GM12878 (cell line): Measurements from ENCODE around the gene NFATC3. TPM values are rescaled to one million over a fixed set of nuclear protein-coding genes. Genes with fewer than 3 reads are reported as not detected.
"Not testable (repeated sequence)": the region's sequence is repeated elsewhere in the genome, so short reads cannot be mapped to it uniquely, and the experiment has no call there.

ENCODE experiments used
- ATAC-seq: fragments of 200-7000 bp; cut with Tn5 transposase; 3 replicates; pipeline ENCODE4 v1.9.1; 2020; ENCODE audit warnings: mild to moderate bottlenecking, moderate library complexity
- BruUV-seq: library from RNA; stranded (reverse); fragments of 400-500 nt; replicated peaks from 2 replicates; lab custom pipeline; 2021; lab: Mats Ljungman, UMichigan
- CTCF ChIA-PET: fragments of 300-600 bp; sonication (Branson Sonifier 250); formaldehyde crosslinking; extraction: SDS; loops from one replicate; lab custom pipeline; 2021; ENCODE audit warnings: inconsistent platforms; lab: Yijun Ruan, JAX
- POLR2A ChIA-PET: fragments of 350-600 bp; formaldehyde crosslinking; extraction: SDS; loops from one replicate; lab custom pipeline; 2021; ENCODE audit warnings: inconsistent platforms; lab: Charles Lee
- RAD21 ChIA-PET: fragments of 300-600 bp; sonication (Branson Sonifier 250); formaldehyde crosslinking; loops from one replicate; lab custom pipeline; 2023; ENCODE audit warnings: antibody characterized with exemption; ENCODE audit not compliant: unreplicated experiment; lab: Charles Lee
- SMC1A ChIA-PET: fragments of 300-600 bp; sonication (Branson Sonifier 250); formaldehyde crosslinking; loops from one replicate; lab custom pipeline; 2023; ENCODE audit not compliant: unreplicated experiment, uncharacterized antibody; lab: Charles Lee
- DNase-seq: peaks from one replicate; pipeline ENCODE4 v3.0.0-alpha.2; 2011; ENCODE audit warnings: low read depth, low spot score
- FAIRE-seq: peaks from 3 replicates; lab custom pipeline; 2011; peaks lifted over from hg19 to GRCh38; lab: Jason Lieb, UNC
- H2AFZ ChIP-seq: 2 replicates; pipeline ENCODE4 v1.6.0; 2011; ENCODE audit warnings: low read depth, low read length, control low read depth; ENCODE audit not compliant: control insufficient read depth
- H3K27ac ChIP-seq: 2 replicates; pipeline ENCODE4 v1.5.1; 2011; ENCODE audit warnings: control low read depth; ENCODE audit not compliant: control insufficient read depth, insufficient read depth
- H3K27me3 ChIP-seq, 2 experiments: replicated peaks in 1 of 2; 2 replicates each; pipeline versions ENCODE4 v1.6.0 to v1.6.1; 2011; ENCODE audit warnings: low read length in 1 of 2; ENCODE audit not compliant: control insufficient read depth in 2 of 2, insufficient read depth in 2 of 2
- H3K36me3 ChIP-seq, 2 experiments: 2 replicates each; pipeline ENCODE4 v1.5.1; 2011; ENCODE audit warnings: low read length in 1 of 2; ENCODE audit not compliant: control insufficient read depth in 2 of 2, insufficient read depth in 2 of 2
- H3K4me1 ChIP-seq: 2 replicates; pipeline ENCODE4 v1.6.1; 2011; ENCODE audit warnings: mild to moderate bottlenecking, low read length, moderate library complexity, mixed read lengths; ENCODE audit not compliant: control insufficient read depth, insufficient read depth
- H3K4me2 ChIP-seq: 2 replicates; pipeline ENCODE4 v1.6.0; 2011; ENCODE audit warnings: control low read depth; ENCODE audit not compliant: control insufficient read depth, insufficient read depth
- H3K4me3 ChIP-seq: fragments of 200-600 bp; sonication (generic); 2 replicates; pipeline ENCODE4 v1.5.1; 2016
- H3K79me2 ChIP-seq: 2 replicates; pipeline ENCODE4 v1.6.0; 2011; ENCODE audit warnings: low read length; ENCODE audit not compliant: control insufficient read depth, insufficient read depth
- H3K9ac ChIP-seq: 2 replicates; pipeline ENCODE4 v1.8.0; 2011; ENCODE audit warnings: low read length, control low read depth, mixed read lengths; ENCODE audit not compliant: control insufficient read depth, insufficient read depth
- H3K9me3 ChIP-seq: replicated peaks from 3 replicates; pipeline ENCODE4 v1.5.1; 2011; ENCODE audit warnings: mild to moderate bottlenecking, low read length; ENCODE audit not compliant: control insufficient read depth, insufficient read depth
- H4K20me1 ChIP-seq: 2 replicates; pipeline ENCODE4 v1.6.0; 2011; ENCODE audit not compliant: control insufficient read depth, insufficient read depth
- BCL3 ChIP-seq: IDR thresholded peaks from 2 replicates; pipeline ENCODE4 v1.6.1; 2011; ENCODE audit warnings: borderline replicate concordance, low read depth, mild to moderate bottlenecking, moderate library complexity, low read length; ENCODE audit not compliant: insufficient read depth, poor library complexity, severe bottlenecking
- SUZ12 ChIP-seq: fragments of 200-600 bp; sonication (generic); IDR thresholded peaks from one replicate; pipeline ENCODE4 v1.6.1; 2018; ENCODE audit warnings: antibody characterized with exemption, mild to moderate bottlenecking; ENCODE audit not compliant: unreplicated experiment
- WGBS: methylation state at CpG from one replicate; pipeline ENCODE4 v1.1.6; 2016; ENCODE audit warnings: low lambda C conversion rate; ENCODE audit not compliant: insufficient replicate concordance, insufficient coverage; ENCODE audit errors: missing lambda C conversion rate; 5-methylcytosine and 5-hydroxymethylcytosine counted together
- in situ Hi-C: fragments of 300-500 bp; cut with MboI; formaldehyde crosslinking; loops from 9 replicates; pipeline ENCODE4 v1.14.3; 2018; ENCODE audit warnings: mixed read lengths
- intact Hi-C: fragments of 100-400 bp; cut with micrococcal nuclease; formaldehyde crosslinking; loops from one replicate; pipeline ENCODE4 v1.14.2; 2022; ENCODE audit not compliant: unreplicated experiment
- polyA plus RNA-seq, 11 experiments: library from polyadenylated mRNA; depleted of rRNA in 4 of 11; unstranded in 6 of 11; stranded (reverse) in 5 of 11; fragments of >200 nt; fragmentation: Nextera tagmentation in 4 of 11; fragmentation: Illumina TruSeq in 1 of 11; extraction: Ambion mirVana in 4 of 11; extraction: Trizol in 1 of 11; gene quantifications; 1 replicate in 1 of 11; 2 replicates in 10 of 11; pipeline versions ENCODE4 v1.2.1 to v1.2.3, GENCODE V29; 2011 to 2016; ENCODE audit warnings: inconsistent platforms in 2 of 11, missing spikeins in 2 of 11, low read depth in 1 of 11
- total RNA-seq, 4 experiments: library from RNA; depleted of rRNA in 3 of 4; stranded (reverse); fragments of >200 nt in 3 of 4; fragmentation: Illumina TruSeq in 1 of 4; extraction: Trizol in 1 of 4; gene quantifications; 2 replicates each; pipeline versions ENCODE4 v1.2.1 to v1.2.3, GENCODE V29; 2013 to 2021

NFATC3 gene
- total and polyA plus RNA-seq, 10 of the 15 experiments (the other 5 are each of a cell fraction or from before 2014, with no cell fraction given) = 4.2 to 37.6 (median 24.9) TPM

DNA sequence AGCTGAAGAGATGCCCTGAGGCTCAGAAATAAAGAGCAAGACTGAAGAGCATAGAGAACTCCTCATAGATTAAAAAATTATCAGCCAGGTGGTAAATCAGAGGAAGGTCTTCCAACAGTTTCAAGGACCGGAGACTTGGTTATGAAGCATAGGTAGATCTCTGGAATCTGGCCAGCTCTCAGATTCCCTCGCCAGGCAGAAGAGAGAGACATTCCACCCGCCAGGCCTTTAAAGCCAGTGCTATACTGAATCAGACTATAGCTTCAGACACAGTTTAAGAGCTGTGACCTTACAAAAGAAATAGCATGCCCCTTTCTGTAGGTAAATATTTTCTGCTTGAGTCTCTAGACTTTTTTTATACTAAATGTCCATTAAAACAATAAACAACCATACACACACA, 70.3 kb downstream of the NFATC3 start (continued):
- TF ChIP-seq BCL3 = no peak
- TF ChIP-seq, all 136 proteins: peak for 0

- Histone ChIP-seq H3K9ac (no peak overlapping the region), H3K4me2 (no peak overlapping the region)
- ATAC-seq = no peak
- SMC1A ChIA-PET = no interaction called here
- no peak for TF ChIP-seq SUZ12
- TF ChIP-seq, all 136 proteins: peak for 0
- Histone ChIP-seq H3K79me2 (no peaks in the 10 kb centered on the region), H4K20me1 (no peaks in the 10 kb centered on the region), H3K27me3 (no peaks in the 10 kb centered on the region), H3K9me3 (no peaks in the 10 kb centered on the region), H3K4me1 (no peaks in the 10 kb centered on the region), H2AFZ (no peak overlapping the region), H3K4me3 (no peak overlapping the region), H3K27ac (no peak overlapping the region), H3K36me3 (peaks cover 2 to 4% of the 10 kb centered on the region in 2 experiments; a peak in 3 of 4 replicates)
- intact Hi-C loops (no loop called here), in situ Hi-C loops (no loop called here)
- POLR2A ChIA-PET = no interaction called here
- 100% methylated on average over 1 of the region's 2 CpGs for WGBS
- RAD21 ChIA-PET = no interaction called here
- CTCF ChIA-PET = no interaction called here
- FAIRE-seq = no peak
- BruUV-seq = no TSS peak
- no peak for DNase-seq
Measured at GRCh38 chr16:68162413-68162812, 77.2 kb downstream of the NFATC3 start.

- FAIRE-seq, POLR2A ChIA-PET, H3K9ac ChIP-seq, H3K4me2 ChIP-seq, H3K4me1 ChIP-seq, H3K9me3 ChIP-seq, H3K27ac ChIP-seq, H3K36me3 ChIP-seq, H2AFZ ChIP-seq, H3K79me2 ChIP-seq, H3K4me3 ChIP-seq, CTCF ChIA-PET, in situ Hi-C loops, intact Hi-C loops, H4K20me1 ChIP-seq, ATAC-seq, H3K27me3 ChIP-seq, RAD21 ChIA-PET, SMC1A ChIA-PET, DNase-seq, BruUV-seq: not testable (repeated sequence)
- 99% methylated on average over 15 of the region's 31 CpGs for WGBS
Measured at GRCh38 chr16:68163275-68163674, 78.1 kb downstream of the NFATC3 start.
